Measurements from ENCODE around the gene AATF.

- TF ChIP-seq CHAMP1 (IDR thresholded peaks at IDR 0.05), result no peak
- no peak for TF ChIP-seq TRIM28 (IDR thresholded peaks at IDR 0.05)
- TF ChIP-seq CTCF (IDR thresholded peaks at IDR 0.05 in 2 of 3, conservative IDR thresholded peaks at IDR 0.05 in 1 of 3; ENCODE audit: insufficient read depth in 2 of 3, low read depth in 1 of 3, low read length in 3 of 3), result no peak
- no peak for TF ChIP-seq TAF9B (IDR thresholded peaks at IDR 0.05; ENCODE audit: partially characterized antibody)
- no peak for TF ChIP-seq POLR2AphosphoS5 (IDR thresholded peaks at IDR 0.05; ENCODE audit: control insufficient read depth, insufficient read depth, low read depth, low read length)
- TF ChIP-seq CEBPZ (IDR thresholded peaks at IDR 0.05; ENCODE audit: borderline replicate concordance, low read depth, low read length), result no peak
- TF ChIP-seq MITF (IDR thresholded peaks at IDR 0.05), result no peak
Observed at GRCh38 chr17:37083456-37083855, 134.7 kb downstream of the AATF start.
